GM18867 (cell line): ENCODE data around the gene TTC21A.

ENCODE experiments used
- ATAC-seq: cut with Tn5 transposase; IDR thresholded peaks from one replicate; pipeline ENCODE4 v1.9.1; 2021; ENCODE audit warnings: mild to moderate bottlenecking, moderate library complexity; ENCODE audit not compliant: unreplicated experiment

Gene TTC21A

GRCh38 chr3:39176025-39176714, 68.7 kb downstream of the TTC21A start:
- ATAC-seq = no peak

GRCh38 chr3:39177708-39178332, 70.3 kb downstream of the TTC21A start:
- ATAC-seq = peak; percentile 43

GRCh38 chr3:39178553-39178952, 71.1 kb downstream of the TTC21A start:
- ATAC-seq = no peak

GRCh38 chr3:39180183-39180545, 72.7 kb downstream of the TTC21A start:
- ATAC-seq = no peak

GRCh38 chr3:39180546-39181346, 73.3 kb downstream of the TTC21A start:
- ATAC-seq = peak; percentile 91

- no peak for ATAC-seq
Observed at GRCh38 chr3:39181408-39182335, 74.2 kb downstream of the TTC21A start.

- no peak for ATAC-seq
Observed at GRCh38 chr3:39183211-39184080, 76.0 kb downstream of the TTC21A start.

- no peak for ATAC-seq
Observed at GRCh38 chr3:39184081-39184967, 76.8 kb downstream of the TTC21A start.

- ATAC-seq = no peak
Observed at GRCh38 chr3:39184968-39185285, 77.4 kb downstream of the TTC21A start.

- no peak for ATAC-seq
Observed at GRCh38 chr3:39185326-39185958, 78.0 kb downstream of the TTC21A start.

- no peak for ATAC-seq
Observed at GRCh38 chr3:39185959-39186691, 78.6 kb downstream of the TTC21A start.

GRCh38 chr3:39186692-39187151, 79.2 kb downstream of the TTC21A start:
- no peak for ATAC-seq

GRCh38 chr3:39187372-39188155, 80.1 kb downstream of the TTC21A start:
- ATAC-seq = no peak
